DND-41 (cell line): Measurements from ENCODE around the gene TEKT2.

Experiments used
- ATAC-seq: fragments of 200-7000 bp; cut with Tn5 transposase; 3 replicates; pipeline ENCODE4 v1.9.1; 2021; ENCODE audit warnings: low read depth; ENCODE audit not compliant: insufficient read depth
- DNase-seq: peaks from one replicate; pipeline ENCODE4 v3.0.0-alpha.2; 2020
- H2AFZ ChIP-seq: 2 replicates; pipeline ENCODE4 v1.6.0; 2012; ENCODE audit warnings: low read depth, low read length
- H3K27ac ChIP-seq: 2 replicates; pipeline ENCODE4 v1.5.1; 2012; ENCODE audit warnings: low read length, inconsistent platforms
- H3K27me3 ChIP-seq: fragments of 200-600 bp; sonication (generic); 2 replicates; pipeline ENCODE4 v1.6.0; 2012; ENCODE audit warnings: low read length, mild to moderate bottlenecking, inconsistent platforms; ENCODE audit not compliant: insufficient read depth, poor library complexity
- H3K36me3 ChIP-seq: 2 replicates; pipeline ENCODE4 v1.5.1; 2012; ENCODE audit warnings: low read length, inconsistent platforms; ENCODE audit not compliant: insufficient read depth
- H3K4me1 ChIP-seq: 2 replicates; pipeline ENCODE4 v1.5.1; 2012; ENCODE audit warnings: mild to moderate bottlenecking, low read length; ENCODE audit not compliant: insufficient read depth
- H3K4me2 ChIP-seq: 2 replicates; pipeline ENCODE4 v1.6.0; 2012; ENCODE audit warnings: mild to moderate bottlenecking, moderate library complexity, low read length, inconsistent platforms; ENCODE audit not compliant: insufficient read depth
- H3K4me3 ChIP-seq, 2 experiments: fragments of 200-600 bp in 1 of 2; shearing (Covaris generic) in 1 of 2; 2 replicates each; pipeline ENCODE4 v1.5.1; 2012 to 2016; ENCODE audit warnings: inconsistent platforms in 2 of 2, low read length in 2 of 2, mild to moderate bottlenecking in 2 of 2, low read depth in 1 of 2, moderate library complexity in 1 of 2
- H3K79me2 ChIP-seq: 2 replicates; pipeline ENCODE4 v1.6.0; 2012; ENCODE audit warnings: low read length, inconsistent platforms; ENCODE audit not compliant: insufficient read depth
- H3K9ac ChIP-seq: 2 replicates; pipeline ENCODE4 v1.6.0; 2012; ENCODE audit warnings: low read depth, mild to moderate bottlenecking, inconsistent platforms, low read length, moderate library complexity
- H3K9me3 ChIP-seq: 2 replicates; pipeline ENCODE4 v1.5.1; 2012; ENCODE audit warnings: low read length, moderate library complexity, mild to moderate bottlenecking, inconsistent platforms; ENCODE audit not compliant: insufficient read depth, severe bottlenecking
- H4K20me1 ChIP-seq: 2 replicates; pipeline ENCODE4 v1.6.0; 2012; ENCODE audit warnings: low read length; ENCODE audit not compliant: insufficient read depth
- CTCF ChIP-seq: IDR thresholded peaks from 2 replicates; pipeline ENCODE4 v1.5.1; 2012; ENCODE audit warnings: borderline replicate concordance, low read length, moderate library complexity, mild to moderate bottlenecking; ENCODE audit not compliant: poor library complexity, severe bottlenecking; ENCODE audit errors: extremely low read depth
- EZH2 ChIP-seq: IDR thresholded peaks from 3 replicates; pipeline ENCODE4 v1.6.1; 2012; ENCODE audit warnings: borderline replicate concordance, low read depth, mild to moderate bottlenecking, moderate library complexity, low read length, inconsistent platforms; ENCODE audit not compliant: severe bottlenecking

The TEKT2 gene

GRCh38 chr1:36062315-36062714 lies 21.6 kb upstream of the TEKT2 start:
- Histone ChIP-seq H3K9me3 (no peaks in the 10 kb centered on the region), H3K27me3 (no peaks in the 10 kb centered on the region), H3K4me2 (no peak overlapping the region), H3K4me3 (no peak overlapping the region), H3K36me3 (no peaks in the 10 kb centered on the region), H2AFZ (no peak overlapping the region), H3K27ac (no peak overlapping the region), H3K4me1 (no peaks in the 10 kb centered on the region), H4K20me1 (no peaks in the 10 kb centered on the region), H3K79me2 (no peaks in the 10 kb centered on the region), H3K9ac (no peak overlapping the region)
- TF ChIP-seq EZH2 (no peak), CTCF (no peak)
- DNase-seq (no peak), ATAC-seq (no peak)

- H4K20me1 ChIP-seq, result no peaks in the 10 kb centered on the region
- H3K4me3 ChIP-seq, result no peak overlapping the region
- no peak for DNase-seq
- H2AFZ ChIP-seq, result no peak overlapping the region
- ATAC-seq, result no peak
- H3K27ac ChIP-seq, result no peak overlapping the region
- no peaks in the 10 kb centered on the region for H3K36me3 ChIP-seq
- no peak overlapping the region for H3K9ac ChIP-seq
- H3K9me3 ChIP-seq, result no peaks in the 10 kb centered on the region
- H3K27me3 ChIP-seq, result no peaks in the 10 kb centered on the region
- no peaks in the 10 kb centered on the region for H3K4me1 ChIP-seq
- H3K79me2 ChIP-seq, result no peaks in the 10 kb centered on the region
- no peak overlapping the region for H3K4me2 ChIP-seq
- TF ChIP-seq EZH2 (no peak), CTCF (no peak)
These were observed 16.0 kb upstream of the TEKT2 start for GRCh38 chr1:36067871-36068270.

- H4K20me1 ChIP-seq, result no peaks in the 10 kb centered on the region
- H3K4me1 ChIP-seq, result no peaks in the 10 kb centered on the region
- H3K27ac ChIP-seq, result no peak overlapping the region
- TF ChIP-seq EZH2, result no peak
- DNase-seq (no peak), ATAC-seq (no peak)
- H3K27me3 ChIP-seq, result no peaks in the 10 kb centered on the region
- no peak overlapping the region for H3K4me2 ChIP-seq
- no peaks in the 10 kb centered on the region for H3K36me3 ChIP-seq
- H2AFZ ChIP-seq, result no peak overlapping the region
- no peak overlapping the region for H3K4me3 ChIP-seq
- H3K9ac ChIP-seq, result no peak overlapping the region
- no peaks in the 10 kb centered on the region for H3K9me3 ChIP-seq
- no peaks in the 10 kb centered on the region for H3K79me2 ChIP-seq
These were observed 15.0 kb upstream of the TEKT2 start for GRCh38 chr1:36068866-36069265.

GRCh38 chr1:36070349-36070748 lies 13.5 kb upstream of the TEKT2 start:
- Histone ChIP-seq H3K36me3 (no peaks in the 10 kb centered on the region), H3K9me3 (no peaks in the 10 kb centered on the region), H3K4me3 (no peak overlapping the region), H3K27me3 (no peaks in the 10 kb centered on the region), H2AFZ (no peak overlapping the region), H3K27ac (no peak overlapping the region), H3K4me1 (no peaks in the 10 kb centered on the region), H3K79me2 (no peaks in the 10 kb centered on the region), H3K9ac (no peak overlapping the region), H3K4me2 (no peak overlapping the region), H4K20me1 (no peaks in the 10 kb centered on the region)
- TF ChIP-seq EZH2, result no peak
- no peak for TF ChIP-seq CTCF
- ATAC-seq (no peak), DNase-seq (no peak)
